Urinary bladder (tissue), 4 donors: Measurements from ENCODE around the gene RIPOR3. TPM values are rescaled to one million over a fixed set of nuclear protein-coding genes. Genes with fewer than 3 reads are reported as not detected.
"Not testable (repeated sequence)": the region's sequence is repeated elsewhere in the genome, so short reads cannot be mapped to it uniquely, and the experiment has no call there.

ENCODE experiments used
- DNase-seq: peaks from one replicate; pipeline ENCODE4 v3.0.0-alpha.2; 2015; ENCODE audit errors: extremely low spot score
- H3K27ac ChIP-seq: one replicate; pipeline ENCODE4 v1.5.1; 2013; ENCODE audit warnings: low read depth, mild to moderate bottlenecking, moderate library complexity
- H3K36me3 ChIP-seq: one replicate; pipeline ENCODE4 v1.6.1; 2013; ENCODE audit warnings: mild to moderate bottlenecking, moderate library complexity; ENCODE audit not compliant: insufficient read depth
- H3K4me1 ChIP-seq: one replicate; pipeline ENCODE4 v1.6.1; 2013; ENCODE audit warnings: mild to moderate bottlenecking, moderate library complexity; ENCODE audit not compliant: insufficient read depth
- H3K4me3 ChIP-seq: one replicate; pipeline ENCODE4 v1.5.1; 2013; ENCODE audit warnings: low read depth, low read length
- WGBS: extraction: QIAGEN DNeasy Blood & Tissue Kit; methylation state at CpG from one replicate; pipeline ENCODE4 v1.1.7; 2013; 5-methylcytosine and 5-hydroxymethylcytosine counted together
- polyA plus RNA-seq: library from polyadenylated mRNA; stranded (reverse); fragments of 200-250 nt; gene quantifications from one replicate; pipeline ENCODE4 v1.2.3, GENCODE V29; 2013
- total RNA-seq: library from RNA; depleted of rRNA; stranded (reverse); fragments of >200 nt; gene quantifications from one replicate; pipeline ENCODE4 v1.2.3, GENCODE V29; 2014
- donor health status: healthy with polysubstance abuse.
- donor health status: healthy.

RIPOR3 gene
- total and polyA plus RNA-seq, 2 donors, result 8.2 to 15.0 TPM

DNA sequence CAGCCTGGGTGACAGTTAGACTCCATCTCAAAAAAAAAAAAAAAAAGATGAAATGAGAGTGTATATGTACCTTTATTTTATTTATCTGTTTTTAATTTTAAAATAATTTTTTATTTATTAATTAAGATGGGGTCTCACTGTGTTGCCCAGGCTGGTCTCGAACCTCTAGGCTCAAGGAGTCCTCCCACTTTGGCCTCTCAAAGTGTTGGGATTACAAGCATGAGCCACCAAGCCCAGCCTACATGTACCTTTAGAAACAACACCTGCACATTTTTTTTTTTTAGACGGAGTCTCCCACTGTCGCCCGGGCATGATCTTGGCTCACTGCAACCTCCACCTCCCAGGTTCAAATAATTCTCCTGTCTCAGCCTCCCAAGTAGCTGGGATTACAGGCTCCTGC, 28.0 kb upstream of the RIPOR3 start:
- H3K36me3 ChIP-seq, result no peaks in the 10 kb centered on the region
- H3K4me3 ChIP-seq, result no peak overlapping the region
- DNase-seq, result no peak
- 94% methylated on average over 4 of the region's 4 CpGs for WGBS
- no peaks in the 10 kb centered on the region for H3K4me1 ChIP-seq
- H3K27ac ChIP-seq, result no peak overlapping the region

DNA sequence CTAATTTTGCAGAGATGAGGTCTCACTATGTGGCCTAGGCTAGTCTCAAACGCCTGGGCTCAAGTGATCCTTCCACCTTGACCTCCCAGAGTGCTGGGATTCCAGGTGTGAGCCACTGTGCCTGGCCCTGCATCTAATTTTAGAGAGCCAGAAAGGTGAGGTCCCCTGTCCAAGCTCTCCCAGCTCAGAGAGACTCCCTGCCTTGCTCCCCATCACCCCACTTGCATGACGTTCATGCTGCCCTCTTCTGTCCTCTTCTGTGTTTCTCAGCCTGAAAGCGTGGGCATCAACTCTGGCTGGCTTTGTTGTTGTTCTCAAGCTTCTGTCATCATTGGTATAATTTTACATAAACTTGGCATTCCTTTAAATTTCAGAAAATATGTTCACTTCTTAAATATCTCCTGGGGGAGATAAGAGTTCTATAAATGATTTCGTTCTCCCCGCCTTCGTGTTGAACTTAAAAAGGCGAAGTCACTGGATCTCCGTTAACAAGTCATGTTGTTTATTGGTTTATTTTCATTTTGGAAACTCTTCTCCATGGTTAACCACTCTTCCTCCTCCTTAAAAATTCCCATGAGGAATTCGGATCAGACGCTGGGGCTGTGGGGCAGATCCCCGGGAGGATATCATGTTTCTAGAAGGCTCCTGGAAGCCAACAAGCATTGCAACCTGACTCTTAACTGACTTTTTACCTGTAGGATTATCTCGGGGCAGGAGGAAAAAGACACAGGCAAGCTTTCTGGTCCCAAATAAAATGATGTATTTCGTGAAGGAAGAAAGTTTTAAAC, 26.8 kb upstream of the RIPOR3 start:
- DNase-seq, result no peak
- no peaks in the 10 kb centered on the region for H3K4me1 ChIP-seq
- H3K4me3 ChIP-seq, result no peak overlapping the region
- 60% methylated on average over 13 of the region's 13 CpGs for WGBS
- H3K27ac ChIP-seq, result no peak overlapping the region
- H3K36me3 ChIP-seq, result no peaks in the 10 kb centered on the region

- no peaks in the 10 kb centered on the region for H3K4me1 ChIP-seq
- H3K4me3 ChIP-seq, result no peak overlapping the region
- H3K36me3 ChIP-seq, result no peaks in the 10 kb centered on the region
- no peak overlapping the region for H3K27ac ChIP-seq
- no peak for DNase-seq
- WGBS, result 97% methylated on average over 2 of the region's 2 CpGs
Observed at GRCh38 chr20:50717312-50717711, 26.0 kb upstream of the RIPOR3 start.

- Histone ChIP-seq H3K4me3 (no peak overlapping the region), H3K4me1 (no peaks in the 10 kb centered on the region), H3K27ac (no peak overlapping the region), H3K36me3 (no peaks in the 10 kb centered on the region)
- DNase-seq, result no peak
- 84% methylated on average over 1 of the region's 1 CpG for WGBS
Observed at GRCh38 chr20:50716518-50716917, 25.2 kb upstream of the RIPOR3 start.

GRCh38 chr20:50715694-50716093, 24.4 kb upstream of the RIPOR3 start:
- Histone ChIP-seq H3K36me3 (no peaks in the 10 kb centered on the region), H3K27ac (no peak overlapping the region), H3K4me3 (no peak overlapping the region), H3K4me1 (no peaks in the 10 kb centered on the region)
- DNase-seq, result no peak
- WGBS, result 93% methylated on average over 3 of the region's 3 CpGs

GRCh38 chr20:50714426-50714825, 23.1 kb upstream of the RIPOR3 start:
- H3K4me3 ChIP-seq, H3K36me3 ChIP-seq, H3K4me1 ChIP-seq, H3K27ac ChIP-seq, DNase-seq: not testable (repeated sequence)
- 93% methylated on average over 12 of the region's 12 CpGs for WGBS

GRCh38 chr20:50713657-50714101, 22.3 kb upstream of the RIPOR3 start:
- Histone ChIP-seq H3K27ac (no peak overlapping the region), H3K4me1 (no peaks in the 10 kb centered on the region), H3K36me3 (no peaks in the 10 kb centered on the region), H3K4me3 (no peak overlapping the region)
- no peak for DNase-seq
- WGBS, result 49% methylated on average over 7 of the region's 7 CpGs

- no peaks in the 10 kb centered on the region for H3K4me1 ChIP-seq
- H3K4me3 ChIP-seq, result no peak overlapping the region
- H3K27ac ChIP-seq, result no peak overlapping the region
- H3K36me3 ChIP-seq, result no peaks in the 10 kb centered on the region
- 74% methylated on average over 7 of the region's 7 CpGs for WGBS
- no peak for DNase-seq
Observed at GRCh38 chr20:50712771-50713656, 21.7 kb upstream of the RIPOR3 start.

DNA sequence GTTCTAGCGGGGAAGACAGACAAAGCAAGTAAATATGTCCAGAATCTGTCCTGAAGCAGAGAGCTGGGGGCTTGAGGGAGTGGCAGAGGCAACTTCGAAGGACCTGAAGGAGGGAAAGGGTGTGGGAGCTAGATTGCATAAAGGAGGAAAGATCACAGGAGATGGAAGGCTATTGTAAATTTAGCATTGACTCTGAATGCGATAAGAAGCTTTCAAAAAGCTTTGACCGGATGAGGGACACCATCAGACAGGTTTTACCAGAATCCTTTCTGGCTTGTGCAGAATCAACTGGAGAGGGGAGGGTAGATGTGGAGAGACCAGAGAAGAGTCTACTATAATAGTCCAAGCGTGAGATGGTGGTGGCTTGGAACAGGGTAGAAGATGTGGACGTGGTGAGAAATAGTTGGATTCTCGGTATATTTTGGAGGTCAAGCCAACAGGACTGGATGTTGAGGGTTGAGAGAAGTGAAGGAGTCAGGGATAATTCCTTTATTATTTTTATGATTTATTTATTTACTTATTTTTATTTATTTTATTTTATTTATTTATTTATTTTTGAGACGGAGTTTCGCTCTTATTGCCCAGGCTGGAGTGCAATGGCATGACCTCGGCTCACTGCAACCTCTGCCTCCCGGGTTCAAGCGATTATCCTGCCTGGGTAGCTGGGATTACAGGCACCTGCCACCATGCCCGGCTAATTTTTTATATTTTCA, 19.9 kb upstream of the RIPOR3 start:
- DNase-seq, result no peak
- WGBS, result 93% methylated on average over 13 of the region's 13 CpGs
- H3K4me3 ChIP-seq, result no peak overlapping the region

DNA sequence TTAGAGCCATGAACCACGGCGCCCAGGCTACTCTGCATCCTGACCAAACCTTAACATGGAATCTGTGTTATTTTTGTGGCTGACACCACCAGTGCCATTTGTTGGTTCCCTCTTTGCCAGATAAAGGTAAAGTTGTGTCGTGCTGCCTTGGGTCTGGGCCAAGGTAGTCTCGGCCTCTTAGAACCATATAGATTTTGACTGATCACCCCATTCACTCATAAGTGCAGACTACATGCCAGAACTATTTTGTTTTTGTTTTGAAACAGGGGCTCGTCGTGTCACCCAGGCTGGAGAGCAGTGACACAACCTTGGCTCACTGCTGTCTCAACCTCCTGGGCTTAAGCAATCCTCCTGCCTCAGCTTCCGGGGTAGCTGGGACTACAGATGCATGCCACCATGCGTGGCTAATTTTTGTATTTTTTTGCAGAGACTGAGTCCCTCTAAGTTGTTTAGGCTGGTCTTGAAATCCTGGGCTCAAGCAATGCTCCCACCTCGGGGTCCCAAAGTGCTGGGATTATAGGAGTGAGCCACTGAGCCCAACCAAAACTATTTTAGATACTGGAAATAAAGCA, 19.2 kb upstream of the RIPOR3 start:
- Histone ChIP-seq H3K4me1 (no peaks in the 10 kb centered on the region), H3K27ac (no peak overlapping the region), H3K36me3 (no peaks in the 10 kb centered on the region), H3K4me3 (no peak overlapping the region)
- 74% methylated on average over 9 of the region's 9 CpGs for WGBS
- DNase-seq, result no peak

More for the DNA sequence above, 19.9 kb upstream of the RIPOR3 start:
- Histone ChIP-seq H3K27ac (no peak overlapping the region), H3K4me1 (no peaks in the 10 kb centered on the region), H3K36me3 (no peaks in the 10 kb centered on the region)

- DNase-seq, result no peak
Observed at GRCh38 chr20:50709636-50709973, 18.3 kb upstream of the RIPOR3 start.

GRCh38 chr20:50708845-50709635, 17.7 kb upstream of the RIPOR3 start:
- no peaks in the 10 kb centered on the region for H3K4me1 ChIP-seq
- H3K36me3 ChIP-seq, result no peaks in the 10 kb centered on the region
- H3K27ac ChIP-seq, result no peak overlapping the region
- DNase-seq, result no peak
- 41% methylated on average over 8 of the region's 8 CpGs for WGBS
- H3K4me3 ChIP-seq, result no peak overlapping the region

More at GRCh38 chr20:50709636-50709973, 18.3 kb upstream of the RIPOR3 start:
- 64% methylated on average over 5 of the region's 5 CpGs for WGBS
- H3K27ac ChIP-seq, result no peak overlapping the region
- H3K36me3 ChIP-seq, result no peaks in the 10 kb centered on the region
- no peak overlapping the region for H3K4me3 ChIP-seq
- no peaks in the 10 kb centered on the region for H3K4me1 ChIP-seq

DNA sequence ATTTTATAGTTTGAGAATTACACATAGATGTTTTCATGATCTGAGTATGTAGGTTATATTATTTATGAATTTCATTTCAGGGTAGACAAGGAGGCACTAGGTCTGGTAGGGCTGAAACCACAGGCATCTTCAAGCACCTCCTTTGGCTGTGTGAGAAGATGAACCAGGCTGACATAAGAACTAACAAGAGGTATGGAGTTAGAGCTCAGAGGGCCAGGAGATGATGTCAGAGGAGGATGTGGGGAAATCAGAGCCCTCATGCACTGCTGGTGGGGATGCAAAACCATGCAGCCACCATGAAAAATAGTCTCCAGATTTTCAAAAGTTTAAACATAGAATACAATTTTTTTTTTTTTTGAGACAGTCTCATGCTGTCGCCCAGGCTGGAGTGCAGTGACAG, 13.6 kb upstream of the RIPOR3 start:
- DNase-seq, result no peak
- no peaks in the 10 kb centered on the region for H3K36me3 ChIP-seq
- WGBS, result 98% methylated on average over 1 of the region's 1 CpG
- H3K4me1 ChIP-seq, result no peaks in the 10 kb centered on the region
- no peak overlapping the region for H3K27ac ChIP-seq
- H3K4me3 ChIP-seq, result no peak overlapping the region
